COLO829 (cell line): ENCODE results near the gene TKT.

ENCODE experiments used
- DNase-seq: peaks from one replicate; pipeline ENCODE4 v3.0.0; 2012; ENCODE audit warnings: low spot score

The TKT gene

DNA sequence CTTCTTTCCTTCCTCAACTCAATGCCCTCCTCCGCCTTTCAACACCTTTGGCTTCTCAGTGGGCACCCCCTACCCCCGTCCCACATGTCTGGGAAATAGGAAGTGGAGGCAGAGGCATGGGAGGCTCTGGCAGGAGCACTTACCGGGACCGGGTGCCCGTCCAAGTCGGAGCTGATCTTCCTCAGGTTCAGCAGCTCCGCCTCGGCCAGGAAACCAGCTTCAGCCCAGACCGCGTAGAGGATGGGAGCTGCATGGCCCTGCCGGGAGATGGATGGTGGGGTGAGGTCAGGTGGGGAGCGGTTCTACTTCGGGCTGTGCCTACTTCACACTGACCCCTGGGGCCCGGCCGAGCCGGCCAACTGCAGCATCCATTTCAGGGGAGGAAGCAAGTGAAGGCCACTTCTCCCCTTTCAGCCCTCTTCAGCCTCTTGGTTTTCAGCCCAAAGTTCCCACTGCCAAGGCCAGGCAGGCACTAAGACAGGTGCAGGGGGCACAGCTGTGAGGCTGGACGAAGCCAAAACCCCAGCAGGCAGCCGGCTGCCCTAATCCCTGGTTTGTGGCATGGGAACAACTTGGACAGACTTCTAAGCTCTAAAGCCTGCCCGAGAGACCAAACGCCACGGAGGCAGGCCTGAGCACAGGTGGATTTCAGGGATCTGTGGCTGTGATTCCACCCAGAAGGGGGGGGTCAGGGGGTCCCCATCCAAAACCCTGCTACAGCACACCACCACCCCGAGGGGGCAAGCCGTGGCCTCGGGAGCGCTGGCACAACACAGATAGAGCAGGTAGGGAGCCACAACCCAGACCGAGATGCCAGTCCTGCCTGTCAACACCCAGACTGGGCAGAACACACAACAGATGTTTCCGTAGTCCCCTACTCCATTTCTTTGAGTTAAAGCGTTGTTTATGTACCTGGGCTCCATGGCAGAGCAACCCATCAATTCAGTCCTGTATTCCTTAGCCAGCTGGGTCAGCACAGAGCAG is 14.5 kb downstream of the TKT start:
- DNase-seq, result no peak

GRCh38 chr3:53239800-53240199 is 16.0 kb downstream of the TKT start:
- DNase-seq, result no peak

- no peak for DNase-seq
Observed at GRCh38 chr3:53238886-53239285, 16.9 kb downstream of the TKT start.

DNA sequence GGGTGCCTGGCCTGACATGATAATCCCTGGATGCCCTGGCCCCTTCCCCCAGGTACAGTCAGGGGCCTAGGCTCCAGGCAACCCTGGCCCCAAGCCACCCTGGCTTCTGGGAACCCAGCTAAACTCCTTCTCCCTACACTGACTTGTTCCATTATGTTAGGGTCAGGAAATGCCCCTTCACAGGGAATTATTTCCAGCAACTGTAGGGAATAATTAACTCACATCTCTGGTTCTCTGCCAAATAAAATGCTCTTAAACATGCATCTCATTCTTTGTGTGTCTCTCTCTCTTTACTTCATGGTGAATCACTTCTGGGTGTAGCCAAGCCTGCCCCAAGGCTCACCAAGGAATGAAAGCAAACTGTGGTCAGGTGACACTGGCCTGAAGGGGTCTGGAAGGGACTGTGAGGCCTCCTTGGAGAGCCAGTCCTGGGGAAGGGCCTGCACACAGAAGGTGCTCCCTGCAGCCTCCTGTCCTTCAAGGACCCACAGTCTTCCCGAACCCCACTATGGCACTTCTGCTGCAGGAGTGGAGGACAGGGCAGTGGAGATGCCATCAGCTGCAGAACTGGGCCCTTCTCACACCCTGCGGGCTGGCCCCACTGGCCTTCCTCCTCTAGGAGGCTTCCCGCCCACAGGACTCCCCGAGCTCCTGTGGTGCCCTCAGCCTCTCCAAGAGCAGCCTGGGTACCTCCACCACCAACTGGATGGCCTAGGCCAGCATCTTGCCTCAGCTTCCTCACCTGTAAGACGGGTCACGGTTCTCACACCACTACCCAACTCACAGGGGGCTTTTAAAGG is 17.6 kb downstream of the TKT start:
- DNase-seq, result peak; percentile 97

DNA sequence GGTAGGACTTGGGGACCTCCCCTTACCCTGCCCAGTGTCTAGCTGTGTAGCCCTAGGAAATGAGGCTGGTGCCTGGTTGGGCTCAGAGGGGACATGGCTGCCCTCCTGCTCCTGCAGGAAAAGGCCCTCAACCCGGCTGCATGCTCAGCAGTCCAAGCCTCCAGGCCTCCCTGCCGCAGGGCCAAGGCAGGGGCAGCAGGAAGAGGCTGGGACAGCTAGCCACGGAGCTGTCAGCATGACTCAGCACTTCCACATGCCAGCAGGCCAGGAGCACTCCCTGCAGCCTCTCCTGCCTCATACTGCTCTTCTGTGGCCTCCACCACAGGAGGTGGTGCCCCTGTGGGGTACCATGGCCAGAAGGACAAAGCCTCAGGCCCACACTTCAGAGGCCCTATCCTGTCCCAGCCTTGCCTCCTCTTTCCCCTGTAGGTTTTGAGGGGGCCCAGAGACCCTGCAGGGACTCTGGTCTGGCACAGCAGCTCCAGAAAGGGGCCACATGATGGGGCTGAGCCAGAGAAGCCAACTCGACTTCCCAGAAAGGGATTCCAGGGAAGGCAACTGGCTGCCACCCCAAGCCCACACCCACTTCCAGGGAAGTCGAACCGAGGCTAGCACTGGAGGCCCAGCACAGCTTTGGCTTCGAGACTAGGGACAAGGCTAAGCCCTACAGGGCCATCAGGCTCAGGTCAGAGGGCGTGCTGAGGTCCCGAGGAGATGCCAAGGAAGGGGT is 19.5 kb downstream of the TKT start:
- peak; percentile 86 for DNase-seq

DNA sequence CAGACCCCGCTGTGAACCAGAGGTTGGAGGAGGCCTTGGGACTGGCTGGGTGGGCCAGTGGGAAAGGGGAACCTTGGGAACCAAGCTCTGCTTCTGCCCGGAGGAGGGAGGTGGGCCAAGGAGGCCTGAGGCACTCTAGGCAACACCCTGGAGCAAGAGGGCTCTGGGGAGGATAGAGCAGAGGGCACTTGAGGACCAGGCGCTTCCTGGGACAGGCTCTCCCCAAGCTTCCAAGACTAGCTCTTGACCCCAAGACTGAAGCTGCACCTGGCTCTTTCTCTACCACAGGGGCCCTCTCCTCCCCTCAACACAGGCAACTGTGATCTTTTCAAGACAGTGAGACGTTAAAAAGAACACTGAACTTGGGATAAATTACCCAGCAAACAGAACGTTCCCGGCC is 20.3 kb downstream of the TKT start:
- DNase-seq, result no peak

GRCh38 chr3:53234841-53235232 is 21.0 kb downstream of the TKT start:
- no peak for DNase-seq

GRCh38 chr3:53234130-53234840 is 21.5 kb downstream of the TKT start:
- DNase-seq, result no peak

DNA sequence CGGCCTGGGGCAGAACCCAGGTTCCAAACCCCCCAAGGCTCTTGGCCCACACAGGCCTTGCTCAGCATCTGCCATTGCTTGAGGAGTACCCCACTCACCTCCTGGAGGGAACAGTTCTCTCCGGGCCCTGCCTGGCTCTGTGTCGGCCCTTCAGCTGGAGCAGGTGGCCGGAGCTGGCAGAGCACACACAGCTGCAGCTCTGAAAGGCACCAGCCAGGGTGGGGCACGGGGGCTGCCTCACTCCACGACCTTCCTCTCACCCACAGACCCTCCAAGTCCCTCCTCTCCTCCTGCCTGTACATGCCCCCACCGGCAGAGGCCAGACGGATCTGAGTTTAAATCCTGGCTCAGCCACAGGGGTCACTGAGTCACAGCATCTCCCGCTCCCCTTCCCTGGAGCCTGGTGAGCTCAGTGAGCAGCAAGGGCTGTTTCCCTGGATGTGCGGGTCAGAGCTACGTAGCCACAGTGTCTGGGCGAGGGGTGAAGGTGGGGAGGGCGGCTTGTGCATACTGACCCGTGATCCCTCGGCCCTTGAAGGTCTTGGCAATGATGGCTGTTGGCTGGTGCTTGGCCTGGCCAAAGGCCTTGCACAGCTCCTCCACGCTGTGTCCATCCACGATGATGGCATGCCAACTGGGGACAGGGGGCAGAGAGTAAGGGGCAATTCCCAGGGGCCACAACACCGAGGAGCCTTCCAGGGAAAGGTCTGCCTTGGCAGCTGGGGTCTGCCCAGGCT is 23.0 kb downstream of the TKT start:
- DNase-seq, result no peak

DNA sequence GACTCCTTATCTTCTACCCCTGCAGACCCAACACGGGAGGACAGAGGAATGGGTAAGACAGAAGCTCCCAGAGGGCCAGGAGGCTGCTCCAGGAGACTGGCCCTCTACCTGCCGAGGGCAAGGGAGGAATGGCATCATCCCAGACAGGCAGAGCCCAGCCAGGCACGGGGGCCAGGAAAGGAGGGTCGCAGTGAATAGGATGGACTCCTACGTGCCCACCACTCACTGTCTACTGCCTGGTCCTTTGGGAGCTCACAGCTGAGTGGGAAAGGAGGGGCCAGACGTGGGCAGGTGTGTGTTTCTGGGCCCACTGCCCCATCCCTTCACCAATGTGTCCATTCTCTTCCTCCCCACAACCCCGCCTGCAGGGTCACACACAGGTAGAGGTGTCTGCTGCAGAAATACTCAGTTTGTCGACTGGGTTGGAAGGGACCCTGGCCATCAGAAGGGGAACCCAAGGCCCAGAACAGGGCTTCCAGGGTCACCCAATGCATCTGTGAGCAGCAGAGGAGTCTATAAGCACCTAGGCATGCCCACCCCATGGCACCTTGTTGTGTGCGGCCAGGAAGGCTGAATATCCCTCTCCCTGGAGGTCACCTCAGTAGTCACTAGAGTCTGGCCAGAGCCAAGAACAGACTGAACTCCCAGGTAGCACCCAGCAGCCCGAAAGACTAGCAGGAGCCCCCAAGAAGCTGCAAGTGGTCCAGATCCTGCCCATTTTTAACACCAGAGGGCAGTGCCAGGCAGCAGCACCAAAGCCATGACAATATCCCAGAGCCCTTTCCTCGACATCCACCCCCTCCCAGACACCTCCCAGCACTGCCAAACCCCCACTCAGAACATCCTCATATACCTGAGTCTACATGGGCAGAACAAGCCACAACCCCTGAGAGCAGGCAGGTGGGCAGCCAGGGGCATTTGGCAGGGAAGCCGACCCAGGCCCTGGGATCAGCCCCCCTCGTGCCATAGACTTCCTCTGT is 24.0 kb downstream of the TKT start:
- DNase-seq, result no peak

GRCh38 chr3:53230789-53231188 is 25.0 kb downstream of the TKT start:
- DNase-seq, result no peak

DNA sequence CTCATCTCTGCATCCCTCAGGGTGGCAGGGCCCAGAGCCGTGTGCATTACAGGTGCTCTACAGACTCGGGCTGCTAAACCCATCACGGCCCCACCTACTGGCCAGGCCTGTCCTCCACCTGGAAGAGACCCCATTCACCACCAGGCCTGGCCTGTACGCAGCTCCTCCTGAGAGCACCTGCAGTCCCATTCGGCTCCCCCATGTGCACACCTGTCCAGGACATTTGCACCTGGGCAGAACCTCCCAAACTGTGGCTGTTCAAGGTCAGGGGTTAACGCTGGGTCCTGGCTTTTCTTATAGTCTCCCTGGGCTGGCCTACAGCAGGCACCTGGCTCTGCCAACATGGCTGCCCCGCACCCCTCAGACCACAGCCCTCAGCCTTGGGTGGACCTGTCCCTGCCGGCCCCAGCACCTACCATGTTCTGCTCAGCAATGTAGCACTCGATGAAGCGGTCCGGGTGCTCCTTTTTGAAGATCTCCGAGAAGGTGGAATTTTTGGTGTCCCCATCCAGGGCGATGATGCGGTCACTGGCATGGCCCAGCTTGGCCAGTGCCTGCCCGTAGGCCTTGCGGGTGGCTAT is 25.7 kb downstream of the TKT start:
- DNase-seq, result no peak

GRCh38 chr3:53229606-53230005 is 26.2 kb downstream of the TKT start:
- no peak for DNase-seq

DNA sequence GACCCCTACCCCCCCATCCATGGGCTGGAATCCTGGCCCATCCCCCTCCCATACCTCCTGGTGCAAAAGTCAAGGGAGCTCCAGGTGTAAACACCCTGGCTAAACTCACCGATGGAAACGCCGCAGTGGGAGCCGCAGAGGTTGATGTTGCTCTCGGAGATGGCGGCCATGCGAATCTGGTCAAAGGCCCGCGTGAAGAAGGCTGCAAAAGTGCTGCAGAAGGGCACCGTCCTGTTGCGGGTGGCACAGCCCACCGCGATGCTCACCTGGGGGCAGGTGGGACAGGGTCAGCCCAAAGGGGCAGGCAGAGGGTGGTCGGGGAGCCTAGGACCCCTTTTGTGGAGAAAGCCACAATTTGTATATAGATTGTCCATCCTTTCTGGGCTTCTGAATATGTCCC is 26.7 kb downstream of the TKT start:
- DNase-seq, result no peak

GRCh38 chr3:53227993-53228885 is 27.6 kb downstream of the TKT start:
- DNase-seq, result no peak

GRCh38 chr3:53226841-53227407 is 28.9 kb downstream of the TKT start:
- DNase-seq, result no peak

DNA sequence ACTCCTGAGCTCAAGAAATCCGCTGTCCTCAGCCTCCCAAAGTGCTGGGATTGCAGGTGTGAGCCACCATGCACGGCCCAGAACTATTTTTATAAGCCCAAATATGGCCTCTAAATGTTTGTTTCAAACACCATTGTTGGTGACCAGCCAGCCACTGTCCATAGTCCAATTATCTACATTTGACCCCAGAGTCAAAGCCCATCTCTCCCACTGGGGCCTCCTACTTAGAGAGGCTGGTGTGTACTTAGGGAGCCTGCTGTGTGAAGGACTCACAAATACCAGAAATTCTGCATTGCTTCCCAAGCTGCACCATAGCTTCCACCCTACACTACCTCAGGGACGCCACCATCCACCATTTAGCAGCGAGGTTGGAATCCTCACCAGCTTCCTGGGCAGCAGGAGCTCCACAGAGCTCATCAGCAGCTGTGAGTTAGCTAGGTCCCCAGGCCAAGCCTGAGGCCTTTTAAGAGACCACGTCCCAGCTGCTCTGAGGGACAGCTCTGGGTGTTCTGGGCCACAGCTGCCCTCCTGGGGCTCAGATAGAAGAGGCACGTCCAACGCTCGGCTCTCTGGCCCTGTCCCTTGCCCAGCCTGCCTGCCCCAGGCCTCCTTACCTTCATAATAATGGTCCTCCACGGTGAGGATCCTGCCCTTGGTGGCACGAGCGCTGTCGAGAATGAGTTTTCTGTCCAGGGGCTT is 29.5 kb downstream of the TKT start:
- DNase-seq, result no peak
